ENCODE data around the gene SAG. TPM values are rescaled to one million over a fixed set of nuclear protein-coding genes. Genes with fewer than 3 reads are reported as not detected.

SAG gene
- total and polyA plus RNA-seq, 2 experiments from 2014 or later: 0.47 TPM; not detected in 1

GRCh38 chr2:233365861-233366520 lies 58.4 kb downstream of the SAG start:
- TF ChIP-seq EZH2 (IDR thresholded peaks at IDR 0.05; ENCODE audit: borderline replicate concordance) (no peak), CTCF (IDR thresholded peaks at IDR 0.05; ENCODE audit: poor library complexity) (no peak), EZH2phosphoT487 (IDR thresholded peaks at IDR 0.05; ENCODE audit: low read depth, severe bottlenecking, unreplicated experiment) (no peak)
- H4K20me1 ChIP-seq (ENCODE audit: insufficient read depth, poor library complexity, severe bottlenecking): no peaks in the 10 kb centered on the region

GRCh38 chr2:233367586-233367985 lies 60.0 kb downstream of the SAG start:
- no peaks in the 10 kb centered on the region for H3K9me2 ChIP-seq (replicated peaks; ENCODE audit: insufficient read depth)
- no peak for TF ChIP-seq CTCF (IDR thresholded peaks at IDR 0.05; ENCODE audit: poor library complexity)
- no peak for TF ChIP-seq EZH2phosphoT487 (IDR thresholded peaks at IDR 0.05; ENCODE audit: low read depth, severe bottlenecking, unreplicated experiment)
- no peak for TF ChIP-seq EZH2 (IDR thresholded peaks at IDR 0.05; ENCODE audit: borderline replicate concordance)
- 96% methylated on average over 3 of the region's 3 CpGs for WGBS (ENCODE audit: low lambda C conversion rate, missing lambda C conversion rate)

More at GRCh38 chr2:233365861-233366520, 58.4 kb downstream of the SAG start:
- Histone ChIP-seq H3K27ac (no peak overlapping the region), H3K9me2 (replicated peaks; ENCODE audit: insufficient read depth) (no peaks in the 10 kb centered on the region), H3K4me3 (no peak overlapping the region), H3K4me1 (ENCODE audit: insufficient read depth) (no peaks in the 10 kb centered on the region), H3K4me2 (no peak overlapping the region), H3K36me3 (replicated peaks; ENCODE audit: insufficient read depth, low read depth) (no peaks in the 10 kb centered on the region), H2AFZ (no peak overlapping the region), H3K79me2 (peaks cover 78% of the 10 kb centered on the region), H3K27me3 (no peaks in the 10 kb centered on the region), H3K9me3 (ENCODE audit: low read depth) (peaks cover 5% of the 10 kb centered on the region)
- DNase-seq (ENCODE audit: low spot score): no peak
- 97% methylated on average over 6 of the region's 6 CpGs for WGBS (ENCODE audit: low lambda C conversion rate, missing lambda C conversion rate)

GRCh38 chr2:233368756-233369155 lies 61.1 kb downstream of the SAG start:
- Histone ChIP-seq H3K79me2 (peaks cover 75% of the 10 kb centered on the region), H3K27me3 (no peaks in the 10 kb centered on the region)

More at GRCh38 chr2:233367586-233367985, 60.0 kb downstream of the SAG start:
- Histone ChIP-seq H3K79me2 (peaks cover 82% of the 10 kb centered on the region), H3K27ac (no peak overlapping the region), H3K4me2 (no peak overlapping the region), H3K27me3 (no peaks in the 10 kb centered on the region), H3K4me3 (no peak overlapping the region), H3K9me3 (ENCODE audit: low read depth) (peaks cover 5% of the 10 kb centered on the region), H4K20me1 (ENCODE audit: insufficient read depth, poor library complexity, severe bottlenecking) (no peaks in the 10 kb centered on the region), H3K4me1 (ENCODE audit: insufficient read depth) (no peaks in the 10 kb centered on the region), H3K36me3 (replicated peaks; ENCODE audit: insufficient read depth, low read depth) (no peaks in the 10 kb centered on the region), H2AFZ (no peak overlapping the region)
- no peak for DNase-seq (ENCODE audit: low spot score)

More at GRCh38 chr2:233368756-233369155, 61.1 kb downstream of the SAG start:
- DNase-seq (ENCODE audit: low spot score): no peak
- Histone ChIP-seq H3K27ac (no peak overlapping the region), H3K4me1 (ENCODE audit: insufficient read depth) (no peaks in the 10 kb centered on the region), H3K9me2 (replicated peaks; ENCODE audit: insufficient read depth) (no peaks in the 10 kb centered on the region), H3K36me3 (replicated peaks; ENCODE audit: insufficient read depth, low read depth) (no peaks in the 10 kb centered on the region), H2AFZ (no peak overlapping the region), H3K4me2 (no peak overlapping the region), H3K9me3 (ENCODE audit: low read depth) (peaks cover 4% of the 10 kb centered on the region), H3K4me3 (no peak overlapping the region), H4K20me1 (ENCODE audit: insufficient read depth, poor library complexity, severe bottlenecking) (no peaks in the 10 kb centered on the region)
- TF ChIP-seq EZH2phosphoT487 (IDR thresholded peaks at IDR 0.05; ENCODE audit: low read depth, severe bottlenecking, unreplicated experiment) (no peak), CTCF (IDR thresholded peaks at IDR 0.05; ENCODE audit: poor library complexity) (no peak), EZH2 (IDR thresholded peaks at IDR 0.05; ENCODE audit: borderline replicate concordance) (no peak)
- 88% methylated on average over 5 of the region's 5 CpGs for WGBS (ENCODE audit: low lambda C conversion rate, missing lambda C conversion rate)

Measured in hepatocyte (in vitro differentiated cells).